HG02588 (cell line): ENCODE results near the gene TOP3A.

Experiments used
- ATAC-seq: cut with Tn5 transposase; IDR thresholded peaks from one replicate; pipeline ENCODE4 v1.9.1; 2021; ENCODE audit warnings: mild to moderate bottlenecking, moderate library complexity; ENCODE audit not compliant: unreplicated experiment

Gene TOP3A

GRCh38 chr17:18256351-18256750, 58.4 kb downstream of the TOP3A start:
- ATAC-seq, result no peak

GRCh38 chr17:18254888-18255649, 59.7 kb downstream of the TOP3A start:
- ATAC-seq, result no peak

DNA sequence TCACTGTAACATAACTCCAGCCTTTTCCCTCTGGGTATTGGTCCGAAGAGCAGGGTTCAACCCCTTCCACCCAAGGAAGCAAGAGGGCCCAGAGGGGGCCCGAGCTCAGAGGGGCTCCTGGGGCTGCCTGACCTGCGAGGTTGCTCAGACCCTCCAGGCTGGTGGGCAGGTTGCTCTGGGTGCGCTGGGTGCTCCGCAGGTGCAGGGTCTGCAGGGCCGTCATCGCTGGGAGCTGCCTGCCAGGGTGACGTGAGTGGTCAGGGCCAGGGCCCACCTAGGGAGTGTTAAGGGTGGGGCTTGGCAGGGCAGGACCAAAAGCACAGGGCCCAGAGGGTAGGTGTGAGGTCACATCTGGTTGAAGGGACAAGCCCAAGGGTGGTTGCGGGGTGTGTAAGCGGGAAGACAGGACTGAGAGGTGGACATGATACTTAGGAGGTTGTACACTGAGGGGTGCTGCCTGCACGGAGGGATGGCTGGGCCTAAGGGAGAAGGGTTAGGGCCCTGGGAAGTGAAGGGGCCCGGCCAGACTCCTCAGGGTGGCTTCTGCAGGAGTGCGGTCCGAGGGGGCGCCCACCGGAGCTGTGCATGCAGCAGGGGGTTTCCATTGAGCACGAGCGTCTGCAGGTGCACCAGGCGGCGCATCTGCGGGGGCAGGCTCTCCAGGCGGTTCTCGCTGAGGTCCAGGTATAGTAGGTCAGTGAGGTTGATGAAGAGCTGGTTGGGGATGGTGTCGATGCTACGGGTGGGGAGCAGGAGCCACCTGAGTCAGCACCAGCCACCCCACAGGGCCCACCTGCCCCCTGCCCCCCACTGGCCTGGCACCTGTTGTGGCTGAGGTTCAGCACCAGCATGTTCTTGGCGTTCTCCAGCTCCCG, 60.6 kb downstream of the TOP3A start:
- no peak for ATAC-seq

- no peak for ATAC-seq
These were observed 61.5 kb downstream of the TOP3A start for GRCh38 chr17:18253187-18253884.

- no peak for ATAC-seq
These were observed 62.6 kb downstream of the TOP3A start for GRCh38 chr17:18252160-18252559.

DNA sequence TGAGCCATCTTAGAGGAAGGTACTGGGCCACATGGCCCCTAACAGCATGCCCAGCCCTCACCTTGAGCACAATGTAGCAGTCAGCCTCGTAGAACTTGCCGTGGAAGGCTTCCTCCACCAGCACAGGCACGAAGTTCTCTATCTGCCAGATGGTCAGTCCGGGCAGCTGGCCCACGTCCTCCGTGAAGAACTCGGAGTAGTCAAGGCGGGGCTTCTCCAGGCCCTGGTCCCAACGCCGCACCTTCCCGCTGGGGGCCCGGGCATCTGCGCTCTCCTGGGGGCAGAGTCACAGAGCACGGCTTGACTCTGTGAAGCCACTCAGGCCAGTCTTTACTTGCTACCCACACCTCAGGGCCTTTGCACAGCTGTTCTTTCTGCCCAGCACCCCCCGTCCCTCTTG, 63.6 kb downstream of the TOP3A start:
- ATAC-seq, result no peak

DNA sequence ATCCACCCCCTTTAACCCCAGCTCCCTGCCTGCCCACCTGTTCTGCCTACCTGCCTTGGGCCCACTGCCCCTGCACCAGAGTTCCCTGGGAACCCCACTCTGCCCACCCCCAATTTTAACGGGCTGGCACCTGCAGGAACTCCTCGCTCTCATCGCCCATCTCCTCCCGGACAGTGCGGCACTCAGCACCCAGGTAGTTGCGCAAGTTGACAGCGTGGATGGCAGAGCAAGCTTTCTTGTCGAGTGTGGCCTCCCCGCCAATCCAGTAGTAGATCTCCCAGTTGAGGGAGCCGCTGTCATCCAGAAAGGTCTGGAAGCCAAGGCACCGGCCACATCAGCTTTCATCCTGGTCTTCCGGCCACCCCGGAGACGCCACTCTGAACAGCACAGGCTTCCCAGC, 64.1 kb downstream of the TOP3A start:
- ATAC-seq, result no peak

DNA sequence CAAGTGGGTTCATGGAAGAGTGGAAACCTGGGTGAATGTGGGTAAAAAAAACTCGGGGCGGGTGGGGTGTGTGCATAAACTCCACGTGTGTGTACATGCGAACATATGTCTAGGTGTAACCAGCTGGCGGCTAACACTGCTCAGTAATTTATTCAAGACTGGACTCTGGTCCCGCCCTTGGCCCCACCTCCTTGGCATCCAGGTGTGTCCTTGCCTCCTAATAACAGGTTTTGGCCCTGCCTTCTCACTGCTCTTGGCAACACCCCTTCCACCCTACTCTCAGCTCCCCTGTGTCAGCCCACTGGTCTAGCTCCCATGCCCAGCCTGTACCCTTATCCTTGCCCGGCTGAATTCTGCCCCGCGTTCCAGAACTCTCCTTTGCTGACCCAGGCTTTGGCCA, 64.5 kb downstream of the TOP3A start:
- no peak for ATAC-seq

- no peak for ATAC-seq
These were observed 66.0 kb downstream of the TOP3A start for GRCh38 chr17:18248811-18249210.

GRCh38 chr17:18248300-18248731, 66.5 kb downstream of the TOP3A start:
- ATAC-seq, result no peak

GRCh38 chr17:18247613-18248001, 67.2 kb downstream of the TOP3A start:
- ATAC-seq, result no peak

DNA sequence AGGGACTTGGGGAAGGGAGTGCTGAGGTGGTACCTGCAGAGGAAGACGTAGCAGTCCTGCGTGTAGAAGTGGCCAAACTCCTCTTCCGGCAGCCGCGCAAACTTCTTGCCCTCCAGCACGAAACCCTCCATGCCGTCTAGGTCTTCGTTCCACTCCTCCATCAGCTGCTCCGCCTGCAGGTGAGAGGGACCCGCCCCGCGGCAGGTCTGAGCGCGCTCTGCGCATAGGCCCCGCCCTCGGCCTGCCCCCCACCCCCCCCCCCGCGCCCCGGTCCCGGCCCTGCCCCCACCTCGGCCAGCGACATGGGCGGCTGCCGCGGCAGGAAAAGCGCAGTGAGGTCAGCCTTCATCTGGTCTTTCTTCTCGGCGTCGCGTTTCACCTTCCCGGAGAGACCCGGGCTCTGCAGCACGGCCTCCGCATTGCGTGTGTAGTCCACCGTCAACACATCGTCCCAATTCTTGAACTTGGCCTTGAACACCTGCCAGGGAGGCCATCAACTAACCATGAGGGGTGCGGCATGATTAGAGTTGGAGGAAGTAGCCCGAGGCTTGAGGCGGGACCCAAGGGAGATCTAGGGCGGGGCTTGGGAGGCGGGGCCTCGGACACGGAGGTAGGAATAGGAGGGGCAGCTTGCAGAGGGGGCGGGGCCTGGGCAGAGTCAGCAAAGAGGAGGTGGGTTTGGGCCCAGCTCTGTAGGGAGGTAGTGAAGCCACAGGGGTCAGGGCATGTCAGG, 67.7 kb downstream of the TOP3A start:
- no peak for ATAC-seq

- no peak for ATAC-seq
These were observed 68.6 kb downstream of the TOP3A start for GRCh38 chr17:18246109-18246725.

GRCh38 chr17:18245038-18245776, 69.6 kb downstream of the TOP3A start:
- ATAC-seq, result no peak

DNA sequence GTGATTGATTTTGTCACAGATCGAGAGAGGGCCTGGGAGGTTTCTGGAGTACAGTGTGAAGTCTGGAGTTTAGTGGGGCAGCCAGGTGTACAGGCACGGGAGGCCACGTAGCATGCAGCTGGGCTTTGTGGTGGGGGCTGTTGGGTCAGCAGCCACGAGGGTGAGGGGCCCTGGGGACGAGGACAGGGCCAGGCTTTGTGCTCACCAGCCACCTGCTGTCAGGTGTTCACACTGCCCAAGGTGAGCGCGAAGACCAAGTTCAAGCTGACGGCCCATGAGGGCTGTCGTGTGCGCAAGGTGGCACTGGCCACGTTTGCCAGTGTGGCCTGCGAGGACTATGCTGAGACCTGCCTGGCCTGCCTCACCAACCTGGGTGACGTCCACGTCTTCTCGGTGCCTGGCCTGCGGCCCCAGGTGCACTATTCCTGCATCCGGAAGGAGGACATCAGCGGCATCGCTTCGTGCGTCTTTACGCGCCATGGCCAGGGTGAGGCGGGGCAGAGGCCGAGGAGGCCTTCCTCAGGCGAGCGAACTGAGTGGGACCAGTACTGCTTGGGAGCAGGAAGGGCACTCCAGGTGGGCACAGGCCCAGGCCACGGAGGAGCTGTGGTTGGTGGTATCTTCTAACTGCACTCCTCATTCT, 73.4 kb downstream of the TOP3A start:
- no peak for ATAC-seq

- no peak for ATAC-seq
These were observed 74.3 kb downstream of the TOP3A start for GRCh38 chr17:18240449-18240848.

- no peak for ATAC-seq
These were observed 76.5 kb downstream of the TOP3A start for GRCh38 chr17:18238299-18238698.

DNA sequence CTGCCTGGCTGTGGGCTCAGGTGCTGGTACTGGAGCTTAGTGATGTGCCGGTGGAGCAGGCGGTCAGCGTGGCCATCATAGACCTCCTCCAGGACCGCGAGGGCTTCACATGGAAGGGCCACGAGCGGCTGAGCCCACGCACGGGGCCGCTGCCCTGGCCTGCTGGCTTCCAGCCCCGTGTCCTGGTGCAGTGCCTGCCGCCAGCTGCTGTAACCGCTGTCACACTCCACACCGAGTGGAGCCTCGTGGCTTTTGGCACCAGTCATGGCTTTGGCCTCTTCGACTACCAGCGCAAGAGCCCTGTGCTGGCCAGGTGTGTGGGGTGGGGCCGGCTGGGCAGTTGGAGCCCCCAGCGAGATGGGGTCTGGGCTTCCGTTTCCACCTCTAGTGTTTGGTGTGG, 77.3 kb downstream of the TOP3A start:
- no peak for ATAC-seq

GRCh38 chr17:18236494-18236893, 78.3 kb downstream of the TOP3A start:
- ATAC-seq, result no peak
